Progenitor cell of endocrine pancreas (in vitro differentiated cells): ENCODE results near the gene CCK. TPM values are rescaled to one million over a fixed set of nuclear protein-coding genes. Genes with fewer than 3 reads are reported as not detected.

Source experiments
- DNase-seq: peaks from one replicate; pipeline ENCODE4 v3.0.0; 2021; ENCODE audit warnings: low spot score; ENCODE audit not compliant: unreplicated experiment
- H3K27ac Mint-ChIP-seq: 2 replicates; pipeline ENCODE4 v1.8.0; 2021; ENCODE audit warnings: mild to moderate bottlenecking, moderate library complexity, mixed read lengths
- H3K27me3 Mint-ChIP-seq: 2 replicates; pipeline ENCODE4 v1.8.0; 2021; ENCODE audit warnings: mixed read lengths
- H3K36me3 Mint-ChIP-seq: 2 replicates; pipeline ENCODE4 v1.8.0; 2022; ENCODE audit warnings: mixed read lengths; ENCODE audit not compliant: insufficient read depth
- H3K4me1 Mint-ChIP-seq: 2 replicates; pipeline ENCODE4 v1.8.0; 2021; ENCODE audit warnings: low read depth, mixed read lengths
- H3K4me3 Mint-ChIP-seq: 2 replicates; pipeline ENCODE4 v1.8.0; 2021; ENCODE audit warnings: low read depth, mild to moderate bottlenecking, moderate library complexity, mixed read lengths
- H3K9me3 Mint-ChIP-seq: 2 replicates; pipeline ENCODE4 v1.8.0; 2021; ENCODE audit warnings: low read depth, mixed read lengths
- CTCF ChIP-seq: fragments of 200-600 bp; sonication (generic); IDR thresholded peaks from one replicate; pipeline ENCODE4 v1.5.0; 2021; ENCODE audit warnings: antibody characterized with exemption, mild to moderate bottlenecking; ENCODE audit not compliant: unreplicated experiment
- total RNA-seq: library from RNA; stranded (reverse); gene quantifications from 2 replicates; pipeline ENCODE4 v1.2.1, GENCODE V29; 2021

Gene CCK
- total RNA-seq, 1 donor from 2014 or later = 1.6 TPM

- peaks cover 10% of the 10 kb centered on the region for H3K9me3 Mint-ChIP-seq
- no peak for DNase-seq
Observed at GRCh38 chr3:42270561-42270960, 4.6 kb upstream of the CCK start.

GRCh38 chr3:42269647-42270046 lies 3.7 kb upstream of the CCK start:
- no peak for DNase-seq
- Mint-ChIP-seq H3K27me3 (peaks cover 44% of the 10 kb centered on the region), H3K4me1 (no peaks in the 10 kb centered on the region), H3K36me3 (no peaks in the 10 kb centered on the region), H3K27ac (no peak overlapping the region), H3K9me3 (peaks cover 10% of the 10 kb centered on the region), H3K4me3 (no peak overlapping the region)
- no peak for TF ChIP-seq CTCF

More at GRCh38 chr3:42270561-42270960, 4.6 kb upstream of the CCK start:
- Mint-ChIP-seq H3K4me3 (no peak overlapping the region), H3K27ac (no peak overlapping the region), H3K27me3 (peaks cover 40% of the 10 kb centered on the region), H3K4me1 (no peaks in the 10 kb centered on the region), H3K36me3 (no peaks in the 10 kb centered on the region)
- TF ChIP-seq CTCF = no peak

- Mint-ChIP-seq H3K4me1 (no peaks in the 10 kb centered on the region), H3K9me3 (peaks cover 10% of the 10 kb centered on the region), H3K27ac (no peak overlapping the region), H3K27me3 (peaks cover 59% of the 10 kb centered on the region), H3K4me3 (no peak overlapping the region), H3K36me3 (no peaks in the 10 kb centered on the region)
- TF ChIP-seq CTCF = no peak
- DNase-seq = no peak
Observed at GRCh38 chr3:42267878-42268277, 1.9 kb upstream of the CCK start.

- Mint-ChIP-seq H3K4me3 (no peak overlapping the region), H3K4me1 (no peaks in the 10 kb centered on the region), H3K27ac (no peak overlapping the region), H3K27me3 (peaks cover 71% of the 10 kb centered on the region), H3K9me3 (no peaks in the 10 kb centered on the region), H3K36me3 (no peaks in the 10 kb centered on the region)
- no peak for DNase-seq
- no peak for TF ChIP-seq CTCF
Observed at GRCh38 chr3:42265059-42265991, 660 bp downstream of the CCK start.

- H3K27ac Mint-ChIP-seq = no peak overlapping the region
- no peaks in the 10 kb centered on the region for H3K4me1 Mint-ChIP-seq
- no peaks in the 10 kb centered on the region for H3K36me3 Mint-ChIP-seq
- DNase-seq = no peak
- H3K27me3 Mint-ChIP-seq = peaks cover 69% of the 10 kb centered on the region
- H3K9me3 Mint-ChIP-seq = no peaks in the 10 kb centered on the region
- H3K4me3 Mint-ChIP-seq = no peak overlapping the region
- no peak for TF ChIP-seq CTCF
Observed at GRCh38 chr3:42264399-42265058, 1.5 kb downstream of the CCK start.
